ENCODE results near the gene TNRC6C.

GRCh38 chr17:78081551-78081950 lies 123.0 kb downstream of the TNRC6C start:
- TF ChIP-seq CTCF (conservative IDR thresholded peaks at IDR 0.05) (no peak), ZFX (IDR thresholded peaks at IDR 0.05) (no peak)
